ENCODE measurements around the gene CCDC27.

The CCDC27 gene

DNA sequence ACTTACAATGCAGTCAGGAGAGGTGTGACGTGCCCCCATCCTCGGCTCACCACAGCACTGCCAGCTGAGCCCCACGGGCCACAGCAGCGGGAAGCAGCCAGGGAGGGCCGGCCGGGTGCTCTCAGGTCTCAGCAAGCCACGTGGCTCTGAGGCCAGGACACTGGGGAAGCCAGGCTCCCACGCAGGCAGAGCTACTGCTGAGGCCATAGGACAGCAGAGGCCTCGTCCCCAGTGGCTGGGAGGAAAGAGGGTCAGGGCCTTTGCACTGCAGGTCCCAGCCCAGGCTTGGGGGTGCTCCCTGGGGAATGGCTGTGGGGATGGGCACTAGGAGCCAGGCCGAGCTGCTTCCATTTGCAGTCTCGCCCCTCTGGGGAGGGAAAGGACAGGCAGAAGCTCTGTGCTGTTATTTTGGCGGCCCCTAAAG lies 38.3 kb downstream of the CCDC27 start:
- H3K9me2 ChIP-seq (replicated peaks; ENCODE audit: control insufficient read depth, low read length): no peaks in the 10 kb centered on the region
- H3K4me3 ChIP-seq (ENCODE audit: low read length): no peak overlapping the region
- peaks cover 33% of the 10 kb centered on the region for H3K36me3 ChIP-seq (ENCODE audit: control insufficient read depth, low read length)
- peaks cover 20% of the 10 kb centered on the region for H3K4me1 ChIP-seq (ENCODE audit: control insufficient read depth, low read length)
- no peak overlapping the region for H3K4me2 ChIP-seq (ENCODE audit: low read length)
- no peaks in the 10 kb centered on the region for H3K27me3 ChIP-seq (ENCODE audit: control insufficient read depth, low read length)
- no peak overlapping the region for H3K27ac ChIP-seq (ENCODE audit: low read depth, low read length)
- H3K9me3 ChIP-seq (ENCODE audit: control insufficient read depth, insufficient read depth, low read length): no peaks in the 10 kb centered on the region
- TF ChIP-seq EZH2phosphoT487 (IDR thresholded peaks at IDR 0.05; ENCODE audit: borderline replicate concordance, low read length): no peak
- TF ChIP-seq, protein P1, sequence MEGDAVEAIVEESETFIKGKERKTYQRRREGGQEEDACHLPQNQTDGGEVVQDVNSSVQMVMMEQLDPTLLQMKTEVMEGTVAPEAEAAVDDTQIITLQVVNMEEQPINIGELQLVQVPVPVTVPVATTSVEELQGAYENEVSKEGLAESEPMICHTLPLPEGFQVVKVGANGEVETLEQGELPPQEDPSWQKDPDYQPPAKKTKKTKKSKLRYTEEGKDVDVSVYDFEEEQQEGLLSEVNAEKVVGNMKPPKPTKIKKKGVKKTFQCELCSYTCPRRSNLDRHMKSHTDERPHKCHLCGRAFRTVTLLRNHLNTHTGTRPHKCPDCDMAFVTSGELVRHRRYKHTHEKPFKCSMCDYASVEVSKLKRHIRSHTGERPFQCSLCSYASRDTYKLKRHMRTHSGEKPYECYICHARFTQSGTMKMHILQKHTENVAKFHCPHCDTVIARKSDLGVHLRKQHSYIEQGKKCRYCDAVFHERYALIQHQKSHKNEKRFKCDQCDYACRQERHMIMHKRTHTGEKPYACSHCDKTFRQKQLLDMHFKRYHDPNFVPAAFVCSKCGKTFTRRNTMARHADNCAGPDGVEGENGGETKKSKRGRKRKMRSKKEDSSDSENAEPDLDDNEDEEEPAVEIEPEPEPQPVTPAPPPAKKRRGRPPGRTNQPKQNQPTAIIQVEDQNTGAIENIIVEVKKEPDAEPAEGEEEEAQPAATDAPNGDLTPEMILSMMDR (IDR thresholded peaks at IDR 0.05; ENCODE audit: low read depth, low read length, poor library complexity, severe bottlenecking): no peak
- peaks cover 81% of the 10 kb centered on the region for H3K79me2 ChIP-seq (ENCODE audit: control insufficient read depth, low read length)
- no peaks in the 10 kb centered on the region; the same call in 1 of the 2 replicates for H3F3A ChIP-seq (ENCODE audit: control insufficient read depth, insufficient read depth)
- H4K20me1 ChIP-seq (ENCODE audit: control insufficient read depth, insufficient read depth, low read depth, low read length): peaks cover 6% of the 10 kb centered on the region; the same call in 1 of the 2 replicates

DNA sequence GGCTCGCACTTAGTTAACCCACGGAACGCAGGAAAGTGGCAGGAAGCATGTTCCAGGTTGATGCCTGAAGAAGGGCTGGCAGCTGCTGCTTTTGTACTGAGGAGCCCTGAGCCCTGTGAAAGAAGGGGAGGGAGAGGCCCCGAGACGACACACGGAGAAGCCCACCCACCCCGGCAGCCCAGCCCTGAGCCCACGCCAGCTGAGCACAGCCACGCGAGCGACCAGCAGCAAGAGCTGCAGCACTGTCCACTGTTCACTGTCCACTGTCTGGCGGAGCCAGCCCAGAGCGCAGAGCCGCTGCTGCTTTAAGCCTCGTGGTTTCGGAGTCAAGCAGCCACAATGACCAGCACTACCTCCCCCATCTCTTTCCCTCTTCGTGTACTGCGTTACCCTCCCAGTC lies 38.7 kb downstream of the CCDC27 start:
- Histone ChIP-seq H3K4me2 (ENCODE audit: low read length) (no peak overlapping the region), H3K79me2 (ENCODE audit: control insufficient read depth, low read length) (peaks cover 85% of the 10 kb centered on the region), H3K27ac (ENCODE audit: low read depth, low read length) (no peak overlapping the region), H3K27me3 (ENCODE audit: control insufficient read depth, low read length) (no peaks in the 10 kb centered on the region), H4K20me1 (ENCODE audit: control insufficient read depth, insufficient read depth, low read depth, low read length) (peaks cover 6% of the 10 kb centered on the region; the same call in 1 of the 2 replicates), H3K36me3 (ENCODE audit: control insufficient read depth, low read length) (peaks cover 32% of the 10 kb centered on the region), H3K9me3 (ENCODE audit: control insufficient read depth, insufficient read depth, low read length) (no peaks in the 10 kb centered on the region), H3K4me3 (ENCODE audit: low read length) (no peak overlapping the region), H3K9me2 (replicated peaks; ENCODE audit: control insufficient read depth, low read length) (no peaks in the 10 kb centered on the region), H3K4me1 (ENCODE audit: control insufficient read depth, low read length) (peaks cover 20% of the 10 kb centered on the region), H3F3A (ENCODE audit: control insufficient read depth, insufficient read depth) (no peaks in the 10 kb centered on the region)
- TF ChIP-seq, protein P1 (IDR thresholded peaks at IDR 0.05; ENCODE audit: low read depth, low read length, poor library complexity, severe bottlenecking): no peak
- TF ChIP-seq EZH2phosphoT487 (IDR thresholded peaks at IDR 0.05; ENCODE audit: borderline replicate concordance, low read length): no peak

DNA sequence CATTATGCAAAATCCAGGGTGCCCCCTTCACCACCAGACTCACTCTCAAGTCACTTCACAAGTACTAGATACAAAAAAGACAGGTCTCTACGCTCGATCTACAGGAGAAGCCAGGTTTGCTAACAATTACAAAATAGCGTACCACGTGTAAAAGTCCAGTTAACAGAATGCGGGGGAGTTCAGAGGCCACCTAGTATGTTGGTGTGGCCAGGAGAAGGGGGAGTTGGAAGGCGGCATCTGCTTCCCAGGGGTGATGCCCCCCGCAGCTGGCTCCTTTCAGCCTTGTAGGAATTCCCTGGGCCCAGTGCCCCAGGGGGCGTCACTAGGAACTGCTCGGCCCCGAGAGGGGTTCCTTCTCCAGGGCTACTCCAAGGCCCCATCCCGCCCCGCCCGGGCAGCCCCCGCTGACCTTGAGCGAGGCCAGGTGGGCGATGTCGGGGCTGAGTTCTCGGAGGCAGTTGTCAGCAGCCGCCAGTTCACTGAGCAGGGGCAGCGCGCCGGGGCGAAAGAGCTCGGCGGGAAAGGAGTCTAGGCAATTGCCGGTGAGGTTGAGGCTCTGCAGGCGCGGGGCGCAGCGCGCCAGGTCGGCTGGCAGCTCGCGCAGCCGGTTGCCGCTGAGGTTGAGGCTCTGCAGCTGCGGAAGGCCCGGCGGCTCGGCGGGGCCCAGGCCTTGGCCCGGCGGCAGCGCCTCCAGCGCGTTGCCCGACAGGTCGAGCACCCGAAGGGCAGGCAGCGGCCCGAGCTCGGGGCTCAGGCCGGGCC lies 43.4 kb downstream of the CCDC27 start:
- no peak overlapping the region for H3K27ac ChIP-seq (ENCODE audit: low read depth, low read length)
- peak overlapping the region; percentile 89 for H3K4me2 ChIP-seq (ENCODE audit: low read length)
- H3K36me3 ChIP-seq (ENCODE audit: control insufficient read depth, low read length): peaks cover 18% of the 10 kb centered on the region
- peaks cover 27% of the 10 kb centered on the region for H3K4me1 ChIP-seq (ENCODE audit: control insufficient read depth, low read length)
- TF ChIP-seq, protein P1 (IDR thresholded peaks at IDR 0.05; ENCODE audit: low read depth, low read length, poor library complexity, severe bottlenecking): no peak
- no peak for TF ChIP-seq EZH2phosphoT487 (IDR thresholded peaks at IDR 0.05; ENCODE audit: borderline replicate concordance, low read length)
- H3K9me3 ChIP-seq (ENCODE audit: control insufficient read depth, insufficient read depth, low read length): no peaks in the 10 kb centered on the region
- peak overlapping the region; percentile 89 for H3K4me3 ChIP-seq (ENCODE audit: low read length)
- peaks cover 6% of the 10 kb centered on the region; the same call in 1 of the 2 replicates for H3K27me3 ChIP-seq (ENCODE audit: control insufficient read depth, low read length)
- H4K20me1 ChIP-seq (ENCODE audit: control insufficient read depth, insufficient read depth, low read depth, low read length): peaks cover 6% of the 10 kb centered on the region; the same call in 1 of the 2 replicates
- no peaks in the 10 kb centered on the region for H3K9me2 ChIP-seq (replicated peaks; ENCODE audit: control insufficient read depth, low read length)
- peaks cover 65% of the 10 kb centered on the region for H3K79me2 ChIP-seq (ENCODE audit: control insufficient read depth, low read length)
- H3F3A ChIP-seq (ENCODE audit: control insufficient read depth, insufficient read depth): no peaks in the 10 kb centered on the region

Measured in DOHH2 (cell line).